GM12875 (cell line): ENCODE data around the gene ANAPC2.

Source experiments
- H3K4me3 ChIP-seq: one replicate; pipeline ENCODE4 v1.5.1; 2011; ENCODE audit warnings: low read depth, low read length, control low read depth
- TF ChIP-seq, protein P1 (sequence below): IDR thresholded peaks from 2 replicates; pipeline ENCODE4 v1.5.1; 2011; ENCODE audit warnings: low read depth, mild to moderate bottlenecking, control low read depth, inconsistent platforms, low read length, moderate library complexity, borderline replicate concordance; ENCODE audit not compliant: insufficient read depth

The ANAPC2 gene

DNA sequence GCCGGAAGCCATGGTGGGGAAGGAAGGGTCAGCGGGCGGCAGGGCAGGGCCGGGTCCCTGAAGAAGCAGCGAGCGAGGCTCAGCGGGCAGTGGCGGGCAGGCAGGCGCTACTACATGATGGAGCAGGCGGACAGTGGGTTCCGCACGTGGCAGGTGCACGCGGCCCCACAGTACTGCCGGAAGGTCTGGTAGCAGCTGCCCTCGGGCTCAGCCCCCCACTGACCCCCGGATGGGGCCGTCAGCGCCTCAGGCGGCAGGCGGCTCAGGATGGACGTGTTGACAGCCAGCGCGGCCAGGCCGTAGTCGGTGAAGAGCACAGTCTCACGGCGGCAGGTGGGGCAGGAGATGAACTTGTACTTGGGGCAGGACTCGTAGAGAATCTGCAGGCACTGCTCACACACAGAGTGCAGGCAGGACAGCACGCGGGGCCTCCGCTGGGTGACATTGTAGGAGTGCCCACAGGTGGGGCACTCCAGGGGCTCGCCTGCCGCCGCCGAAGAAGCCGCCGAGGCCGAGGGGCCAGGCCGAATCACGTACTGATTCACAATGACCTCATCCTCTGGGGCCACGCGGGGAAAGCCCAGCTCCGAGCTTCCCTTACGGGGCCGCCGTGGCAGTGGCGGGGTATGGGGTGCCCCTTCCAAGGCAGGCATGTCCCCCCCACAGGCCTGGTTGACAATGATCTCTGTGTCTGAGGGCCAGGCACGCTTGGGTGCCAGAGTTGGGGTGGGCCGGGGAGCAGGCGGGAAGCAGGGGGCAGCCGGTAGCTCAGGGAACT lies 32.1 kb upstream of the ANAPC2 start:
- TF ChIP-seq, protein P1, sequence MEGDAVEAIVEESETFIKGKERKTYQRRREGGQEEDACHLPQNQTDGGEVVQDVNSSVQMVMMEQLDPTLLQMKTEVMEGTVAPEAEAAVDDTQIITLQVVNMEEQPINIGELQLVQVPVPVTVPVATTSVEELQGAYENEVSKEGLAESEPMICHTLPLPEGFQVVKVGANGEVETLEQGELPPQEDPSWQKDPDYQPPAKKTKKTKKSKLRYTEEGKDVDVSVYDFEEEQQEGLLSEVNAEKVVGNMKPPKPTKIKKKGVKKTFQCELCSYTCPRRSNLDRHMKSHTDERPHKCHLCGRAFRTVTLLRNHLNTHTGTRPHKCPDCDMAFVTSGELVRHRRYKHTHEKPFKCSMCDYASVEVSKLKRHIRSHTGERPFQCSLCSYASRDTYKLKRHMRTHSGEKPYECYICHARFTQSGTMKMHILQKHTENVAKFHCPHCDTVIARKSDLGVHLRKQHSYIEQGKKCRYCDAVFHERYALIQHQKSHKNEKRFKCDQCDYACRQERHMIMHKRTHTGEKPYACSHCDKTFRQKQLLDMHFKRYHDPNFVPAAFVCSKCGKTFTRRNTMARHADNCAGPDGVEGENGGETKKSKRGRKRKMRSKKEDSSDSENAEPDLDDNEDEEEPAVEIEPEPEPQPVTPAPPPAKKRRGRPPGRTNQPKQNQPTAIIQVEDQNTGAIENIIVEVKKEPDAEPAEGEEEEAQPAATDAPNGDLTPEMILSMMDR = no peak
- H3K4me3 ChIP-seq = no peak overlapping the region

DNA sequence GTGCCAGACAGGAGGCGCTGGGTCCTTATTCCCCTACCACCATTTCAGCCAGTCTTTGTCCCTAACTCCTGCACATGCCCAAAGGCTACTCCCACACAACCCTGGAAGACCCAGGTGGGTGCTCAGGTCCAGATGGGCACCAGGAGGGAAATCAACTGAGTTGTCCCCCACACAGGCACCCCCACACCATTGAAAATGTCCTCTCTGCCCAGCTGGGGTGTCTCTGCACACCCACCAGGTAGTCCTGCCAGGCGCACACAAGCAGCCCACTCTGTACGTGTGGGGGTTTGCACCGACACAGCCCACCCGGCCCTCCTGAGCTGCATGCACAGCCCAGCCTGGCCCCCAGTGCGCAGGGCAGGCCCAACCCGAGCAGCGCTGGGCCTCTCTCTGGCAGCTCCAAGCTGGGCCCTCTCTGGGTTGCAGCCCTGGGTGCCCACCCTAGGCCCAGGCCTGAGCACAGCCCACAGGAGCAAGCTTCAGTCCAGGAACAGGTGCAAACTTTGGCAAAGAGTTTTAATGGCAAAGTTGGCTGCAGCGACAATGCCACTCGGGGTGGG lies 31.5 kb upstream of the ANAPC2 start:
- TF ChIP-seq, protein P1 = no peak
- H3K4me3 ChIP-seq = no peak overlapping the region

DNA sequence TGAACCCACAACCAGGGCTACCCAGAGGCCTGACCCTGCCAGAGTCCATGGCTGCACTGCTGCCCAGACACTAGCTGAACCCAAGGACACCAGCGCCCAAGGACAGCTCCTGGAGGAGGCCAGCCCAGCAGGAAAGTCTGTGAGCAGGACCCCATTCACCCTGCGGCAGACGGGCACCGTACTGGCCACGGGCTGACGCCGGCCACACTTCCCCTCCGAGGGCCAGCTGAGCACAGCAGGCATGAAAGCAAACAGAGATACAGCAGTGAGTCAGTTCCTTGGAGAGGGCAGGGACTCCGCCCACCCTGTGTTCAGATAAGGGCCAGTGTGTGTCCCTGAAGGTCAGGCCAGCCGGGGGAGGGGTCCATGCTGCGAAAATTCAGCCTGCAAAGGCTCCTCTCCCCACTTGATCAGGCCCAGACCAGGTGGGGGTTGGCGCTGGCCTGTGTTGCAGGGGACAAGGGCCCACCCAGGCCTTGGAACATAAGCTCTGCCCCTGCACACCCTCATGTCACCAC lies 30.5 kb upstream of the ANAPC2 start:
- TF ChIP-seq, protein P1 = no peak

DNA sequence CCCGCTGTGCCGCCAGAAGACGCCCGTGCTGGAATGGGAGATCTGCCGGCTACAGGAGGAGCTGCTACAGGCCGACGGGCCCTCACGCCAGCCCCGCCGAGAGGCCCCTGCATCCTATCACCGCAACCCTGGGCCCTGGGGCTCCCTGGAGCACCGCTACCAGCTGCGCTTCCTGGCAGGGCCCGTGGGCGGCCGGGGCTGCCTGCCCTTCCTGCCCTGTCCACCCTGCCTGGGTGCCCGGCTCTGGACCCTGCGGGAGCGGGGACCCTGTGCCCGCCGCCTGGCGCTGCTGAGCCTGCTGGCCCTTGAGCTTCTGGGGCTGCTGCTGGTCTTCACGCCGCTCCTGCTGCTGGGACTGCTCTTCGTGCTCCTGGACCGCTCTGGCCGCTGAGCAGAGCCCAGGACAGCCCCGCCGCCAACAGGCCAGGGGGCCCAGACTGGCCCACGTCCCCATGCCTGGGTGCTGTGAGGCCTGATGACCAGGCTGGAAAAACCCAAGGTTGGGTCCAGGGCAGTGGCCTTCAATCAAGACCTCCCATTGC lies 29.9 kb upstream of the ANAPC2 start:
- TF ChIP-seq, protein P1 = no peak
- H3K4me3 ChIP-seq = no peak overlapping the region

More for the DNA sequence above, 30.5 kb upstream of the ANAPC2 start:
- no peak overlapping the region for H3K4me3 ChIP-seq

DNA sequence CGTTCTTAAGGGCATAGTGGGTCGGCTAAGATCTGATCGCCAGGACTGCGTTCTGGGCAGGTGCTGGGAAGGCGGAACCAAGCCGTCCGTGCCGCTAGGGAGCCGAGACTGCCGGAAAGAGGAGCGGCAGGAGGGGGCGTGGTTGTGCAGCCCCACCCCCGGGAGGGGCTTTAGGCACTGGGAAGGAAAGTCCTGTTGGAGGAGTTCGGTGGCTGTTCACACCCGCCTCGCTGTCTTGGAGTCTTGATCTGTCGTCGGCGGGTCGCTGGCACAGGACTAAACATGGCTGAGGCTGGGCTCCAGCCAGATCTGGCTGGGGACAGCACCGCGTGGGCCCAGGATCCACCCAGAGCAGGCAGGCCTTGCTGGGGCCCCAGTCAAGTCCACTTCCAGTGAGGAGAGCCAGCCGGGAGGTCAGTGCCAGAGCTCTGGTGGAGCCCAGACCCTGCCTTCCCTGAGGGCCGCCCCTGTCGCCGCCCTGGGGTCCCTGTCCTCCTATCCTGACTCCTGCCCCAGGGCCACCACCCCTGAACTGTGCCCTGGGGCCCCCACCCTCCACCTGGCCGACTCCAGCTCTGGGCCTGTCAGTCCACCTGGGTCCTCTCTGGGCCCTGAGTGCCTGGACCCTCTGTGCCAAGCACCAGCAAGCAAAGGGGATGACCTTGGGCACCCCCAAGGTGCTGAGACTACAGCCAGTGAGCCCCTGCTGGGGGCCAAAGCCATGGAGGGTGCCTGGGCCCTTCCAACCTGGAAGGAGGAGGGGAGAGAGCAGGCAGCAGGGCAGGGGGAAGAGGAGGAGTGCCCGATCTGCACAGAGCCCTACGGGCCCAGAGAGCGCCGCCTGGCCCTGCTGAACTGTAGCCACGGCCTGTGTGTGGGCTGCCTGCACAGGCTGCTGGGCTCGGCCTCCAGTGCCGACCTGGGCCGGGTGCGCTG lies 29.2 kb upstream of the ANAPC2 start:
- TF ChIP-seq, protein P1 = no peak
- no peak overlapping the region for H3K4me3 ChIP-seq

DNA sequence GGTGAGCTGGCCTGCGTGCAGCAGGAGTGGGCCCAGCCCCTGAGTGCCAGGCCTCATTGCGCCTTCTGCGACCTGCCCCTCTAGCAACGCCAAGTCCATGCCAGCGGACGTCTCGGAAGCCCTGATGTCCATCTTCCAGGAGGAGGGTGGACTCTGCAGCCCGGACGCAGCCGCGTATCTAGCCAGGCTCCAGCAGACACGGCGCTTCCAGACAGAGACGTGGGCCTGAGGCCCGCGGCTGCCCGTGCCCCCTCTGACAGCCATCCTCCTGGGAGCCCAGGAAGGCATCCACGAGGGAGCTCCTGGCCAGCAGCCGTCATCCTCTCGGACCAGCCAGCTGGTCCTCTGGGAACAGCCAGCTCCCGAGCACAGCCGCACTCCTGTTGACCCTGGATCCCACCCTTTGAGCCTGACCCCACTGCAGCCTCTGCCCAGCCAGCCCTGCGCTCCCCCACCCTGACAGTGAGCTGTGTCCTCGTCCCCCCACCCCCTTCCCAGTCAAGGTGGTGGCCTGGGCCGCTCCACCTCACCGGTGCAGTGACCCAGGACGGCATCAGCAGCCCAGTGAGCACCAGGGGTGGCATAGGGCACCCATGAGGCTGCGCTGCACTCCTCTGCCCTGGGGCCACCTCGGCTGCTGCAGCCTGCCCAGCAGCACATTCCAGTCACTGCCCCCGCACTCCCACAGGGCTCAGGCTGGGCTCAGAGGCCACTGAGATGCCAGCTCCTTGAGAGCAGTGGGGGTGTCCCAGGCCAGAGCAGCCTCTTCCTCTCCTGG lies 28.0 kb upstream of the ANAPC2 start:
- H3K4me3 ChIP-seq = no peak overlapping the region
- TF ChIP-seq, protein P1 = no peak
